Measurements from ENCODE around the gene ABCF2.

The ABCF2 gene

GRCh38 chr7:151168003-151168786, 58.8 kb downstream of the ABCF2 start:
- ChIA-PET CTCF (interaction anchor here (0.6 to 3.9 kb wide), 12 partner anchors 9 to 206 kb away, joined by 3 to 30 read pairs (median 4); no protein-coding TSS in a partner anchor), POLR2A (interaction anchor here (0.9 to 2.9 kb wide), 5 partner anchors 11 to 83 kb away, joined by 3 to 17 read pairs (median 3); partner anchors contain the start of genes AGAP3 and CHPF2)
- TF ChIP-seq HDGF (IDR thresholded peaks at IDR 0.05; ENCODE audit: borderline replicate concordance) (0 out of 2 replicates have a peak, but pooled peaks have one; percentile 38), LEF1 (IDR thresholded peaks at IDR 0.05; ENCODE audit: borderline replicate concordance) (0 out of 2 replicates have a peak, but pooled peaks have one; percentile 11), FOXA1 (IDR thresholded peaks at IDR 0.05) (no peak)
- peak; percentile 90 for DNase-seq (ENCODE audit: extremely low spot score)

- ChIA-PET POLR2A (interaction anchor here (0.8 to 2.9 kb wide), 8 partner anchors 10 to 82 kb away, joined by 3 to 17 read pairs (median 4); partner anchors contain the start of genes AGAP3 and CHPF2), CTCF (interaction anchor here (0.6 to 3.9 kb wide), 15 partner anchors 9 to 205 kb away, joined by 3 to 30 read pairs (median 5); no protein-coding TSS in a partner anchor)
- DNase-seq (ENCODE audit: extremely low spot score) = peak; percentile 81
- TF ChIP-seq LEF1 (IDR thresholded peaks at IDR 0.05; ENCODE audit: borderline replicate concordance) (0 out of 2 replicates have a peak, but pooled peaks have one; percentile 31), HDGF (IDR thresholded peaks at IDR 0.05; ENCODE audit: borderline replicate concordance) (no peak), TARDBP (IDR thresholded peaks at IDR 0.05) (no peak), FOXA1 (IDR thresholded peaks at IDR 0.05) (no peak), ZNF384 (IDR thresholded peaks at IDR 0.05) (no peak), FOXM1 (IDR thresholded peaks at IDR 0.05; ENCODE audit: borderline replicate concordance) (peak; percentile 79), PKNOX1 (IDR thresholded peaks at IDR 0.05) (peak; percentile 71)
Observed at GRCh38 chr7:151167197-151167961, 59.6 kb downstream of the ABCF2 start, which contains the start of gene GBX1. Gene GBX1 (minus strand): TSS chr7:151167694. CDS start chr7:151167548, 146 bp downstream.

GRCh38 chr7:151166629-151167196, 60.3 kb downstream of the ABCF2 start:
- DNase-seq (ENCODE audit: extremely low spot score) = no peak
- POLR2A ChIA-PET = interaction anchor here (0.8 to 2.9 kb wide), 5 partner anchors 10 to 66 kb away, joined by 3 to 17 read pairs (median 4); partner anchors contain the start of genes ABCF2 and CHPF2
- CTCF ChIA-PET = interaction anchor here (0.5 to 3.9 kb wide), 8 partner anchors 9 to 156 kb away, joined by 3 to 30 read pairs (median 7); no protein-coding TSS in a partner anchor
- TF ChIP-seq FOXM1 (IDR thresholded peaks at IDR 0.05; ENCODE audit: borderline replicate concordance) = no peak
- TF ChIP-seq HDGF (IDR thresholded peaks at IDR 0.05; ENCODE audit: borderline replicate concordance) = no peak
- no peak for TF ChIP-seq FOXK2 (IDR thresholded peaks at IDR 0.05)
- TF ChIP-seq LEF1 (IDR thresholded peaks at IDR 0.05; ENCODE audit: borderline replicate concordance) = no peak
- TF ChIP-seq L3MBTL2 (conservative IDR thresholded peaks at IDR 0.05) = no peak
- no peak for TF ChIP-seq ZNF384 (IDR thresholded peaks at IDR 0.05)
- no peak for TF ChIP-seq ARNT (IDR thresholded peaks at IDR 0.05)
